K562 (cell line): ENCODE measurements around the gene TMEM203. TPM values are rescaled to one million over a fixed set of nuclear protein-coding genes. Genes with fewer than 3 reads are reported as not detected.

Experiments
- GABPB2 ChIP-seq: fragments of 250-450 bp; sonication (Bioruptor Pico); conservative IDR thresholded peaks from 2 replicates; pipeline ENCODE4 v1.5.1; 2021; ENCODE audit warnings: mild to moderate bottlenecking
- IFI16 ChIP-seq: fragments of 250-450 bp; sonication (Bioruptor Pico); IDR thresholded peaks from 2 replicates; pipeline ENCODE4 v2.1.2; 2022; ENCODE audit warnings: mild to moderate bottlenecking, inconsistent platforms
- KAT7 ChIP-seq: sonication (generic); formaldehyde crosslinking; IDR thresholded peaks from 2 replicates; pipeline ENCODE4 v1.8.0; 2022; ENCODE audit warnings: missing genetic modification reagents, mild to moderate bottlenecking, borderline replicate concordance
- TAL1 ChIP-seq: fragments of 450-650 bp; IDR thresholded peaks from 2 replicates; pipeline ENCODE4 v1.6.1; 2016; ENCODE audit warnings: mild to moderate bottlenecking
- ZNF274 ChIP-seq: IDR thresholded peaks from 2 replicates; pipeline ENCODE4 v1.6.1; 2011; ENCODE audit warnings: low read depth, mild to moderate bottlenecking, low read length, moderate library complexity, borderline replicate concordance
- ZNF764 ChIP-seq: fragments of 250-450 bp; sonication (Bioruptor Pico); IDR thresholded peaks from 2 replicates; pipeline ENCODE4 v1.4.0; 2020; ENCODE audit warnings: low read depth, mild to moderate bottlenecking, moderate library complexity
- polyA plus RNA-seq, 8 experiments: library from polyadenylated mRNA; depleted of rRNA in 4 of 8; stranded (reverse) in 5 of 8; unstranded in 3 of 8; fragments of >200 nt; fragmentation: Nextera tagmentation in 2 of 8; fragmentation: Illumina TruSeq in 1 of 8; extraction: Ambion mirVana in 2 of 8; extraction: Trizol in 1 of 8; gene quantifications; 2 replicates each; pipeline versions ENCODE4 v1.2.1 to v1.2.3, GENCODE V29; 2011 to 2014; ENCODE audit warnings: inconsistent platforms in 1 of 8, missing spikeins in 1 of 8
- total RNA-seq, 7 experiments: library from RNA; depleted of rRNA in 6 of 7; stranded (reverse); fragments of >200 nt in 6 of 7; fragmentation: Illumina TruSeq in 2 of 7; extraction: Trizol in 2 of 7; gene quantifications; 2 replicates each; pipeline versions ENCODE4 v1.2.1 to v1.2.3, GENCODE V29; 2011 to 2021; ENCODE audit warnings: low replicate concordance in 1 of 7
- TF ChIP-seq, protein P1 (sequence below): IDR thresholded peaks from 2 replicates; pipeline ENCODE4 v1.6.1; 2016; ENCODE audit warnings: missing genetic modification characterization, missing compliant biosample characterization
- TF ChIP-seq, protein P2 (sequence below): IDR thresholded peaks from 2 replicates; pipeline ENCODE4 v1.6.1; 2012; ENCODE audit warnings: low read depth, low read length, improper control_type of control experiment, borderline replicate concordance
- TF ChIP-seq, protein P3 (sequence below): sonication (generic); IDR thresholded peaks from 2 replicates; pipeline ENCODE4 v1.6.1; 2016
- TF ChIP-seq, protein P4 (sequence below), 2 experiments: fragments of 450-650 bp in 1 of 2; sonication (generic) in 1 of 2; formaldehyde crosslinking in 1 of 2; IDR thresholded peaks; 2 replicates each; pipeline versions ENCODE4 v1.7.1 to v1.9.0; 2016 to 2022; ENCODE audit warnings: inconsistent platforms in 1 of 2, mild to moderate bottlenecking in 1 of 2, missing genetic modification reagents in 1 of 2
- TF ChIP-seq, protein P5 (sequence below): fragments of 450-650 bp; formaldehyde crosslinking; IDR thresholded peaks from 2 replicates; pipeline ENCODE4 v1.4.0; 2020; ENCODE audit warnings: mild to moderate bottlenecking, moderate library complexity

Gene TMEM203
- total and polyA plus RNA-seq, 9 of the 15 experiments (the other 6 are each of a cell fraction or from before 2014, with no cell fraction given) = 8.8 to 59.5 (median 37.6) TPM

DNA sequence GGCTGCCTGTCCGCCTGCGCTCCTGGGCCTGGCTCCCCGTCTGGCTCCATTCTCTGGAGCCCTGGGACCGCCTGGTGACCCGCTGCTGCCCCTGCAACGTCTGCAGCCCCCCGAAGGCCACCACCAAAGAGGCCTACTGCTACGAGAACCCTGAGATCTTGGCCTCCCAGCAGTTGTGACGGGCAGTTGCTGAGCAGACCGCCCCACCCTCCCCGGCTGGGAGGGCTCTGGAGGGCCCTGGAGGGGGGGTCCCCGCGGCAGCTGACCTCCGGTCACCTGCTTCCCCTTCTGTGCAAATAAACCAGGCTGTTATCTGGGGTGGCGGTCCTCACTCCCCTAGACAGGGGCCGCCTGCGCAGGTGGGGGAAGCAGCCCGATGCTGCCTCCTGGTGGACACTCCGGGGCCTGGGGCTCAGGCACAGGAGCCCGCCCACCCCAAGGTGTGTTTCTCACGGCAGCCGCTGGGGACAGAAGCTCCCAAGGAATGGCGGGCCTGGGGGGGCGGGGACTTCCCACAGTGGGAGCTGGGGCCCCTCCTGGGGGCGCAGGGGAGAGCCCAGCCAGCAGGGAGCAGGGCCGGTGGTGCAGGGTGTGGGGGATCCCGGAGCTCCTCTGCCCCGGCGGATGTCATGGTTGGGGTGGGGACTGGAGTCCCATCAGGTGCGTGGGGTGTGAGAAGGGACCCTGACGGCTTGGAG, 30.9 kb upstream of the TMEM203 start (continued):
- TF ChIP-seq, protein P1, sequence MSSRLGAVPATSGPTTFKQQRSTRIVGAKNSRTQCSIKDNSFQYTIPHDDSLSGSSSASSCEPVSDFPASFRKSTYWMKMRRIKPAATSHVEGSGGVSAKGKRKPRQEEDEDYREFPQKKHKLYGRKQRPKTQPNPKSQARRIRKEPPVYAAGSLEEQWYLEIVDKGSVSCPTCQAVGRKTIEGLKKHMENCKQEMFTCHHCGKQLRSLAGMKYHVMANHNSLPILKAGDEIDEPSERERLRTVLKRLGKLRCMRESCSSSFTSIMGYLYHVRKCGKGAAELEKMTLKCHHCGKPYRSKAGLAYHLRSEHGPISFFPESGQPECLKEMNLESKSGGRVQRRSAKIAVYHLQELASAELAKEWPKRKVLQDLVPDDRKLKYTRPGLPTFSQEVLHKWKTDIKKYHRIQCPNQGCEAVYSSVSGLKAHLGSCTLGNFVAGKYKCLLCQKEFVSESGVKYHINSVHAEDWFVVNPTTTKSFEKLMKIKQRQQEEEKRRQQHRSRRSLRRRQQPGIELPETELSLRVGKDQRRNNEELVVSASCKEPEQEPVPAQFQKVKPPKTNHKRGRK (tag) = no peak
- no peak for TF ChIP-seq GABPB2 (CRISPR knock-in tag)
- TF ChIP-seq KAT7 (CRISPR knock-in tag) = 0 out of 2 replicates have a peak, but pooled peaks have one; percentile 61
- TF ChIP-seq ZNF764 = no peak; the same call in 1 of the 2 replicates
- TF ChIP-seq, protein P2, sequence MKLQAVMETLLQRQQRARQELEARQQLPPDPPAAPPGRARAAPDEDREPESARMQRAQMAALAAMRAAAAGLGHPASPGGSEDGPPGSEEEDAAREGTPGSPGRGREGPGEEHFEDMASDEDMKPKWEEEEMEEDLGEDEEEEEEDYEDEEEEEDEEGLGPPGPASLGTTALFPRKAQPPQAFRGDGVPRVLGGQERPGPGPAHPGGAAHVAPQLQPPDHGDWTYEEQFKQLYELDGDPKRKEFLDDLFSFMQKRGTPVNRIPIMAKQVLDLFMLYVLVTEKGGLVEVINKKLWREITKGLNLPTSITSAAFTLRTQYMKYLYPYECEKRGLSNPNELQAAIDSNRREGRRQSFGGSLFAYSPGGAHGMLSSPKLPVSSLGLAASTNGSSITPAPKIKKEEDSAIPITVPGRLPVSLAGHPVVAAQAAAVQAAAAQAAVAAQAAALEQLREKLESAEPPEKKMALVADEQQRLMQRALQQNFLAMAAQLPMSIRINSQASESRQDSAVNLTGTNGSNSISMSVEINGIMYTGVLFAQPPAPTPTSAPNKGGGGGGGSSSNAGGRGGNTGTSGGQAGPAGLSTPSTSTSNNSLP = no peak
- no peak for TF ChIP-seq ZNF274
- no peak for TF ChIP-seq IFI16 (CRISPR knock-in tag)
- TF ChIP-seq, protein P3, sequence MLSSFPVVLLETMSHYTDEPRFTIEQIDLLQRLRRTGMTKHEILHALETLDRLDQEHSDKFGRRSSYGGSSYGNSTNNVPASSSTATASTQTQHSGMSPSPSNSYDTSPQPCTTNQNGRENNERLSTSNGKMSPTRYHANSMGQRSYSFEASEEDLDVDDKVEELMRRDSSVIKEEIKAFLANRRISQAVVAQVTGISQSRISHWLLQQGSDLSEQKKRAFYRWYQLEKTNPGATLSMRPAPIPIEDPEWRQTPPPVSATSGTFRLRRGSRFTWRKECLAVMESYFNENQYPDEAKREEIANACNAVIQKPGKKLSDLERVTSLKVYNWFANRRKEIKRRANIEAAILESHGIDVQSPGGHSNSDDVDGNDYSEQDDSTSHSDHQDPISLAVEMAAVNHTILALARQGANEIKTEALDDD = no peak
- TF ChIP-seq, protein P4, sequence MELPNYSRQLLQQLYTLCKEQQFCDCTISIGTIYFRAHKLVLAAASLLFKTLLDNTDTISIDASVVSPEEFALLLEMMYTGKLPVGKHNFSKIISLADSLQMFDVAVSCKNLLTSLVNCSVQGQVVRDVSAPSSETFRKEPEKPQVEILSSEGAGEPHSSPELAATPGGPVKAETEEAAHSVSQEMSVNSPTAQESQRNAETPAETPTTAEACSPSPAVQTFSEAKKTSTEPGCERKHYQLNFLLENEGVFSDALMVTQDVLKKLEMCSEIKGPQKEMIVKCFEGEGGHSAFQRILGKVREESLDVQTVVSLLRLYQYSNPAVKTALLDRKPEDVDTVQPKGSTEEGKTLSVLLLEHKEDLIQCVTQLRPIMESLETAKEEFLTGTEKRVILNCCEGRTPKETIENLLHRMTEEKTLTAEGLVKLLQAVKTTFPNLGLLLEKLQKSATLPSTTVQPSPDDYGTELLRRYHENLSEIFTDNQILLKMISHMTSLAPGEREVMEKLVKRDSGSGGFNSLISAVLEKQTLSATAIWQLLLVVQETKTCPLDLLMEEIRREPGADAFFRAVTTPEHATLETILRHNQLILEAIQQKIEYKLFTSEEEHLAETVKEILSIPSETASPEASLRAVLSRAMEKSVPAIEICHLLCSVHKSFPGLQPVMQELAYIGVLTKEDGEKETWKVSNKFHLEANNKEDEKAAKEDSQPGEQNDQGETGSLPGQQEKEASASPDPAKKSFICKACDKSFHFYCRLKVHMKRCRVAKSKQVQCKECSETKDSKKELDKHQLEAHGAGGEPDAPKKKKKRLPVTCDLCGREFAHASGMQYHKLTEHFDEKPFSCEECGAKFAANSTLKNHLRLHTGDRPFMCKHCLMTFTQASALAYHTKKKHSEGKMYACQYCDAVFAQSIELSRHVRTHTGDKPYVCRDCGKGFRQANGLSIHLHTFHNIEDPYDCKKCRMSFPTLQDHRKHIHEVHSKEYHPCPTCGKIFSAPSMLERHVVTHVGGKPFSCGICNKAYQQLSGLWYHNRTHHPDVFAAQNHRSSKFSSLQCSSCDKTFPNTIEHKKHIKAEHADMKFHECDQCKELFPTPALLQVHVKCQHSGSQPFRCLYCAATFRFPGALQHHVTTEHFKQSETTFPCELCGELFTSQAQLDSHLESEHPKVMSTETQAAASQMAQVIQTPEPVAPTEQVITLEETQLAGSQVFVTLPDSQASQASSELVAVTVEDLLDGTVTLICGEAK (IDR thresholded peaks at IDR 0.05) = no peak
- TF ChIP-seq, protein P4 (CRISPR knock-in tag; IDR thresholded peaks at IDR 0.05) = no peak
- peak; percentile 76 for TF ChIP-seq TAL1
- TF ChIP-seq, protein P5, sequence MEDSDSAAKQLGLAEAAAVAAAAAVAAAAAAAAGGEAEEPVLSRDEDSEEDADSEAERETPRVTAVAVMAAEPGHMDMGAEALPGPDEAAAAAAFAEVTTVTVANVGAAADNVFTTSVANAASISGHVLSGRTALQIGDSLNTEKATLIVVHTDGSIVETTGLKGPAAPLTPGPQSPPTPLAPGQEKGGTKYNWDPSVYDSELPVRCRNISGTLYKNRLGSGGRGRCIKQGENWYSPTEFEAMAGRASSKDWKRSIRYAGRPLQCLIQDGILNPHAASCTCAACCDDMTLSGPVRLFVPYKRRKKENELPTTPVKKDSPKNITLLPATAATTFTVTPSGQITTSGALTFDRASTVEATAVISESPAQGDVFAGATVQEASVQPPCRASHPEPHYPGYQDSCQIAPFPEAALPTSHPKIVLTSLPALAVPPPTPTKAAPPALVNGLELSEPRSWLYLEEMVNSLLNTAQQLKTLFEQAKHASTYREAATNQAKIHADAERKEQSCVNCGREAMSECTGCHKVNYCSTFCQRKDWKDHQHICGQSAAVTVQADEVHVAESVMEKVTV (CRISPR knock-in tag) = peak; percentile 93
